Thymus (tissue), 11 donors: ENCODE results near the gene KCNT2. TPM values are rescaled to one million over a fixed set of nuclear protein-coding genes. Genes with fewer than 3 reads are reported as not detected.

Experiments used
- DNase-seq, 9 donors: peaks; one replicate each; pipeline ENCODE4 v3.0.0-alpha.2; 2013; ENCODE audit warnings: low spot score in 9 of 9, low read depth in 6 of 9, missing footprints in 1 of 9
- H3K27ac ChIP-seq, 2 donors: one replicate each; pipeline ENCODE4 v1.5.1; 2013; ENCODE audit warnings: control low read depth in 1 of 2, low read depth in 1 of 2, low read length in 1 of 2, mild to moderate bottlenecking in 1 of 2, moderate library complexity in 1 of 2
- H3K27me3 ChIP-seq, 2 donors: one replicate each; pipeline ENCODE4 v1.5.1; 2013; ENCODE audit warnings: low read length in 1 of 2; ENCODE audit not compliant: control insufficient read depth in 2 of 2, insufficient read depth in 1 of 2
- H3K36me3 ChIP-seq, 2 donors: one replicate each; pipeline ENCODE4 v1.5.1; 2013; ENCODE audit warnings: low read length in 1 of 2, mild to moderate bottlenecking in 1 of 2, moderate library complexity in 1 of 2; ENCODE audit not compliant: control insufficient read depth in 2 of 2, insufficient read depth in 2 of 2
- H3K4me1 ChIP-seq, 2 donors: one replicate each; pipeline ENCODE4 v1.5.1; 2013; ENCODE audit warnings: low read length in 2 of 2; ENCODE audit not compliant: control insufficient read depth in 2 of 2, insufficient read depth in 2 of 2
- H3K4me3 ChIP-seq, 2 donors: one replicate each; pipeline ENCODE4 v1.5.1; 2013; ENCODE audit warnings: low read length in 2 of 2, control low read depth in 1 of 2, mild to moderate bottlenecking in 1 of 2
- H3K9me3 ChIP-seq, 2 donors: one replicate each; pipeline ENCODE4 v1.5.1; 2013; ENCODE audit warnings: low read length in 1 of 2, mild to moderate bottlenecking in 1 of 2; ENCODE audit not compliant: control insufficient read depth in 2 of 2, insufficient read depth in 1 of 2
- WGBS: extraction: QIAGEN DNeasy Blood & Tissue Kit; methylation state at CpG from one replicate; pipeline ENCODE4 v1.1.7; 2013; 5-methylcytosine and 5-hydroxymethylcytosine counted together
- polyA plus RNA-seq: library from polyadenylated mRNA; stranded (reverse); fragments of 200-250 nt; gene quantifications from one replicate; pipeline ENCODE4 v1.2.3, GENCODE V29; 2013
- total RNA-seq: library from RNA; stranded (reverse); fragments of 120-200 nt; gene quantifications from one replicate; pipeline ENCODE4 v1.2.4, GENCODE V29; 2013
- donor health status: healthy.

The KCNT2 gene
- total and polyA plus RNA-seq, 2 donors, result 0.41 to 0.85 TPM

DNA sequence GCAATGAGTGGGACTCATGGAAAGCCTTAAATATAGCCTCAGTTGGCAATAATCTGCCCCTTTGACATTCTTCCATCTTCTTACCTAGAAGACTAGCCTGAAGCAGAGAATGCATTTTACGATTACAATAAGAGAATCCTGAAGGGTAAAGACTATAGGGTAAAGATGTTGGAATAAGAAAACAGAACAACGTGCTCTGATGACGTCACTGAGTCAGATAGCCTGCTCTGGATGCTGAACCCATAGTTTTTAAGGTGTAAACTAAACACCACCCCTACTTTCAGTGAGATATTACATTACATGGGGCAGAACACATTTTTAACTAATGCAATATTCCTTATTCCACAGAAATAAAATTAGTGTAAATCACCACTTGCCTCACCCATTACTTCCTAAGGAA is 240.4 kb downstream of the KCNT2 start:
- no peaks in the 10 kb centered on the region for H3K9me3 ChIP-seq
- DNase-seq, result no peak
- no peaks in the 10 kb centered on the region for H3K27me3 ChIP-seq
- 96% methylated on average over 3 of the region's 3 CpGs for WGBS
- H3K36me3 ChIP-seq, result no peaks in the 10 kb centered on the region
- no peaks in the 10 kb centered on the region for H3K4me1 ChIP-seq
- H3K4me3 ChIP-seq, result no peak overlapping the region
- H3K27ac ChIP-seq, result no peak overlapping the region

GRCh38 chr1:196366817-196367495 is 241.3 kb downstream of the KCNT2 start:
- H3K27ac ChIP-seq, result no peak overlapping the region
- H3K36me3 ChIP-seq, result no peaks in the 10 kb centered on the region
- H3K27me3 ChIP-seq, result no peaks in the 10 kb centered on the region
- H3K4me1 ChIP-seq, result no peaks in the 10 kb centered on the region
- H3K4me3 ChIP-seq, result no peak overlapping the region
- WGBS, result 66% methylated on average over 5 of the region's 5 CpGs
- H3K9me3 ChIP-seq, result no peaks in the 10 kb centered on the region
- DNase-seq, result no peak

GRCh38 chr1:196361112-196361714 is 247.0 kb downstream of the KCNT2 start:
- DNase-seq, result no peak
- 93% methylated on average over 5 of the region's 5 CpGs for WGBS
- Histone ChIP-seq H3K4me1 (no peaks in the 10 kb centered on the region), H3K27ac (no peak overlapping the region), H3K9me3 (no peaks in the 10 kb centered on the region), H3K4me3 (no peak overlapping the region), H3K27me3 (no peaks in the 10 kb centered on the region), H3K36me3 (no peaks in the 10 kb centered on the region)

- Histone ChIP-seq H3K9me3 (no peaks in the 10 kb centered on the region), H3K36me3 (no peaks in the 10 kb centered on the region), H3K27me3 (no peaks in the 10 kb centered on the region), H3K4me3 (no peak overlapping the region), H3K4me1 (no peaks in the 10 kb centered on the region), H3K27ac (no peak overlapping the region)
- DNase-seq, result no peak
- WGBS, result 100% methylated on average over 1 of the region's 1 CpG
Observed at GRCh38 chr1:196357913-196358312, 250.3 kb downstream of the KCNT2 start.

DNA sequence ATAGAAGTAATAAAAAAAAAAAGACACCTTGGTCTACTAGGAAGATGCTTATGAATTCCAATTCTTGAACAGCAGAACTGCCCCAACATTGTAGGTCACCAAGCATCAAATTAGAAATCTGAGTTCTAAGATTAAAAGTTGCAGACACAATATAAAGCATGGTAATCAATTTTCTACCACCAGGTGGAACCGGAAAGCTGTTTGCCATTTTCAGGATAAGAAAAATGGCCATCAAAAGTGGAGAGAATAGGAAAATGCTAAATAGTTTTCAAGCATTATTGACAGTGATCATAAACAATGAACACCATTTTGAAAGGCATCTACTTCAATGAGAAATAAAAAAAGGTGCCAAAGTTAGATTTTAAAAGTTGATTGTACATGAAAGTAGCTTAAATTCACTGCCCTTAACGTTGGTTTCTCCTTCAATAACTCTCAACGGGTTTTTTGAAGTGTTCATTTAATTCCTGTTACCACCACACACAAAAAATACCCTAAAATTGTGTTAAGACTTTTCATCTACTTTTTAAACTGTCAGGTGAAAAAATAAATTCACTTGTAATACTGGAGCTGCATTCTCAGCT is 252.9 kb downstream of the KCNT2 start:
- 90% methylated on average over 3 of the region's 3 CpGs for WGBS
- DNase-seq, result peak in 1 of 9 donors; percentile 4

DNA sequence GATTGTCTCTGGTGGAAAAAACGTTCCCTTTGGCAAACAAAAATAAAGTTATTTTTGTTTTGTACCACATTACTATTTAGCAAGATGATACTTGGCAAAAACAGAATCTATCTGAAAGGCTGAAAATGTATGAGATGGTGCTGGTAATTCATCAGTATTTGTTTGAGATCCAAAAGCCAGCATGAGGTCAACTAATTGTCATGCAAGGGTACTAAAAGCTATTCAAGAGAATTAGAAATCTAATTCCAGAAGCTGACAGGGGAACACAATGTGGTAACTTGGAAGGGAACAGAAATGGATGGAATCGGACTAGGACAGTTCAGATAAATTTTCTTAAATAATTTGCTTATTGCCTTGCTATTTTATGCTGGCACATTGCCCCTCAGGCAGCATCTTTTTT is 263.8 kb downstream of the KCNT2 start:
- no peaks in the 10 kb centered on the region for H3K27me3 ChIP-seq
- no peak for DNase-seq
- no peaks in the 10 kb centered on the region for H3K9me3 ChIP-seq
- H3K27ac ChIP-seq, result no peak overlapping the region
- no peaks in the 10 kb centered on the region for H3K36me3 ChIP-seq
- WGBS, result 89% methylated on average over 2 of the region's 2 CpGs
- no peaks in the 10 kb centered on the region for H3K4me1 ChIP-seq
- H3K4me3 ChIP-seq, result no peak overlapping the region

More for the DNA sequence above, 252.9 kb downstream of the KCNT2 start:
- Histone ChIP-seq H3K27me3 (no peaks in the 10 kb centered on the region), H3K27ac (no peak overlapping the region), H3K4me1 (no peaks in the 10 kb centered on the region), H3K4me3 (no peak overlapping the region), H3K36me3 (no peaks in the 10 kb centered on the region), H3K9me3 (no peaks in the 10 kb centered on the region)

DNA sequence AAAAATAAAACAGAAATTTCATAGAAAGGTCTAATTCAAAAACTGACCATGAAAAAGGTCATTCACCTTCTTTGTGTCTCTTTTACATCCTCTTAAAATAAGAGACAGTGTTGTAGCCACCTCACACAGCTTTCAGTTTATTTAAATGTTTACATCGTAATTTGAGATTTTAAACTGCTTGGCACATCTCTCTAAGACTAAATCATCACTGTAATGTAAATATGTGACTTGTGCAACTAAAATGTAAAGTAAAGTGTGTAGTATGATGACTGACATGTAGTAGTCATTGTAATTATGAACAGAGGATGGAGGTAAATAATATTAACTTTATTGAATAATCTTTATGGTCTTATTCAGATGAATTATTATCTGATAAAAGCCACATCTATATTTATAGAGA is 283.9 kb downstream of the KCNT2 start:
- Histone ChIP-seq H3K27ac (no peak overlapping the region), H3K4me3 (no peak overlapping the region), H3K4me1 (no peaks in the 10 kb centered on the region), H3K9me3 (no peaks in the 10 kb centered on the region), H3K27me3 (no peaks in the 10 kb centered on the region), H3K36me3 (no peaks in the 10 kb centered on the region)
- DNase-seq, result no peak
- 98% methylated on average over 1 of the region's 1 CpG for WGBS

DNA sequence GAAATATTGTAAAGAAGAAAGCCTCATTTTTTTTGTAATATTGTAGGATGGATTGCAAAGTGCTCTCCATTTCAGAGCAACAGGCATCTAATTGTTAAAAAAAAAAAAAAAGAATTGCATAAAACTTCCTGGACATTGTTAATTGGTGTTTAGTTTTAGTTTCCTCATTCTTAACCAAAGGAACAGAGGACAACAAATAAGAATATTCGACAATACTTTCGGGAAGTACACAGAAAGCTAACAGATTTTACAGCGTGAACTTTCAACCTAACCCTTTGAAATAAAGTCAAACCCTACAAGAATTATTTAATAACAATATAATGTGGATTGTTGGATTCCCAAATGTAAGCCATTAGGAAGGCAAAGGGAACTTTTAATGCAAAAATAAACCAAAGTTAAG is 284.4 kb downstream of the KCNT2 start:
- H3K9me3 ChIP-seq, result no peaks in the 10 kb centered on the region

GRCh38 chr1:196319301-196319700 is 288.9 kb downstream of the KCNT2 start:
- WGBS, result 93% methylated on average over 2 of the region's 2 CpGs

More for the DNA sequence above, 284.4 kb downstream of the KCNT2 start:
- Histone ChIP-seq H3K27ac (no peak overlapping the region), H3K36me3 (no peaks in the 10 kb centered on the region), H3K27me3 (no peaks in the 10 kb centered on the region), H3K4me1 (no peaks in the 10 kb centered on the region), H3K4me3 (no peak overlapping the region)
- WGBS, result 93% methylated on average over 3 of the region's 3 CpGs
- no peak for DNase-seq

More at GRCh38 chr1:196319301-196319700, 288.9 kb downstream of the KCNT2 start:
- H3K4me3 ChIP-seq, result no peak overlapping the region
- H3K27me3 ChIP-seq, result no peaks in the 10 kb centered on the region
- no peak for DNase-seq
- H3K36me3 ChIP-seq, result no peaks in the 10 kb centered on the region
- no peak overlapping the region for H3K27ac ChIP-seq
- no peaks in the 10 kb centered on the region for H3K4me1 ChIP-seq
- no peaks in the 10 kb centered on the region for H3K9me3 ChIP-seq
